HUES48 (cell line): ENCODE results near the gene KRTAP6-2.

Source experiments
- H3K27ac ChIP-seq: one replicate; pipeline ENCODE4 v1.7.0; 2013; ENCODE audit warnings: low read depth, low read length, inconsistent platforms
- H3K27me3 ChIP-seq: 2 replicates; pipeline ENCODE4 v1.6.1; 2013; ENCODE audit warnings: mild to moderate bottlenecking, low read length; ENCODE audit not compliant: control insufficient read depth, insufficient read depth
- H3K36me3 ChIP-seq: 2 replicates; pipeline ENCODE4 v1.6.1; 2013; ENCODE audit warnings: low read length; ENCODE audit not compliant: control insufficient read depth, insufficient read depth
- H3K4me1 ChIP-seq: 2 replicates; pipeline ENCODE4 v1.6.1; 2013; ENCODE audit warnings: mild to moderate bottlenecking, low read length; ENCODE audit not compliant: control insufficient read depth, insufficient read depth
- H3K4me3 ChIP-seq: 2 replicates; pipeline ENCODE4 v1.5.1; 2013; ENCODE audit warnings: mild to moderate bottlenecking, low read depth, low read length
- H3K9ac ChIP-seq: 2 replicates; pipeline ENCODE4 v1.6.1; 2013; ENCODE audit warnings: mild to moderate bottlenecking, low read depth, low read length, moderate library complexity
- H3K9me3 ChIP-seq: 2 replicates; pipeline ENCODE4 v1.6.1; 2013; ENCODE audit warnings: low read length; ENCODE audit not compliant: control insufficient read depth, insufficient read depth

Gene KRTAP6-2

GRCh38 chr21:30616125-30616524 is 17.4 kb upstream of the KRTAP6-2 start, which contains the start of gene KRTAP20-1:
Gene KRTAP20-1 (plus strand): TSS chr21:30616425. CDS start chr21:30616455, 30 bp downstream.
- Histone ChIP-seq H3K36me3 (no peaks in the 10 kb centered on the region), H3K27ac (no peak within 1 kb of the TSS), H3K4me3 (no peak within 1 kb of the TSS), H3K9ac (no peak within 1 kb of the TSS), H3K9me3 (peaks cover 9% of the 10 kb centered on the region; the same call in 1 of the 2 replicates), H3K27me3 (no peaks in the 10 kb centered on the region), H3K4me1 (no peaks in the 10 kb centered on the region)

GRCh38 chr21:30615199-30615598 is 16.5 kb upstream of the KRTAP6-2 start:
- Histone ChIP-seq H3K36me3 (no peaks in the 10 kb centered on the region), H3K9me3 (peaks cover 7% of the 10 kb centered on the region; the same call in 1 of the 2 replicates), H3K4me1 (no peaks in the 10 kb centered on the region), H3K27me3 (no peaks in the 10 kb centered on the region), H3K4me3 (no peak overlapping the region), H3K9ac (no peak overlapping the region), H3K27ac (no peak overlapping the region)

GRCh38 chr21:30613836-30614235 is 15.1 kb upstream of the KRTAP6-2 start, which contains the start of gene KRTAP6-1:
Gene KRTAP6-1 (minus strand): TSS chr21:30613930. CDS start chr21:30613904, 26 bp downstream.
- Histone ChIP-seq H3K27ac (no peak within 1 kb of the TSS), H3K9me3 (peaks cover 7% of the 10 kb centered on the region; the same call in 1 of the 2 replicates)

GRCh38 chr21:30612132-30612531 is 13.4 kb upstream of the KRTAP6-2 start:
- H3K9me3 ChIP-seq, result peaks cover 7% of the 10 kb centered on the region; the same call in 1 of the 2 replicates
- H3K36me3 ChIP-seq, result no peaks in the 10 kb centered on the region
- H3K4me1 ChIP-seq, result no peaks in the 10 kb centered on the region
- no peaks in the 10 kb centered on the region for H3K27me3 ChIP-seq
- H3K4me3 ChIP-seq, result no peak overlapping the region
- H3K9ac ChIP-seq, result no peak overlapping the region
- H3K27ac ChIP-seq, result no peak overlapping the region

More at GRCh38 chr21:30613836-30614235, 15.1 kb upstream of the KRTAP6-2 start, which contains the start of gene KRTAP6-1:
- H3K27me3 ChIP-seq, result no peaks in the 10 kb centered on the region
- H3K4me3 ChIP-seq, result no peak within 1 kb of the TSS
- no peaks in the 10 kb centered on the region for H3K4me1 ChIP-seq
- H3K36me3 ChIP-seq, result no peaks in the 10 kb centered on the region
- no peak within 1 kb of the TSS for H3K9ac ChIP-seq

GRCh38 chr21:30605968-30606367 is 7.3 kb upstream of the KRTAP6-2 start:
- Histone ChIP-seq H3K9ac (no peak overlapping the region), H3K27me3 (no peaks in the 10 kb centered on the region), H3K4me3 (no peak overlapping the region), H3K36me3 (no peaks in the 10 kb centered on the region), H3K4me1 (no peaks in the 10 kb centered on the region), H3K9me3 (0 out of 2 replicates have a peak, but pooled peaks cover under 1% of the 10 kb centered on the region), H3K27ac (no peak overlapping the region)

- no peak within 1 kb of the TSS for H3K9ac ChIP-seq
- no peaks in the 10 kb centered on the region for H3K27me3 ChIP-seq
- H3K4me1 ChIP-seq, result no peaks in the 10 kb centered on the region
- H3K9me3 ChIP-seq, result no peaks in the 10 kb centered on the region; the same call in 1 of the 2 replicates
- H3K4me3 ChIP-seq, result no peak within 1 kb of the TSS
- H3K27ac ChIP-seq, result no peak within 1 kb of the TSS
- H3K36me3 ChIP-seq, result no peaks in the 10 kb centered on the region
Measured at GRCh38 chr21:30600787-30601186, 2.1 kb upstream of the KRTAP6-2 start, which contains the start of gene KRTAP22-1. Gene KRTAP22-1 (plus strand): TSS chr21:30601087.

GRCh38 chr21:30592140-30592539 is 6.6 kb downstream of the KRTAP6-2 start, which contains the start of gene KRTAP6-3:
Gene KRTAP6-3 (plus strand): TSS chr21:30592440. CDS start chr21:30592446, 6 bp downstream.
- Histone ChIP-seq H3K4me1 (no peaks in the 10 kb centered on the region), H3K9me3 (no peaks in the 10 kb centered on the region), H3K27ac (no peak within 1 kb of the TSS), H3K9ac (no peak within 1 kb of the TSS), H3K4me3 (no peak within 1 kb of the TSS), H3K36me3 (no peaks in the 10 kb centered on the region), H3K27me3 (no peaks in the 10 kb centered on the region)

- no peak within 1 kb of the TSS for H3K4me3 ChIP-seq
Measured at GRCh38 chr21:30590297-30590696, 8.4 kb downstream of the KRTAP6-2 start, which contains the start of gene KRTAP22-2. Gene KRTAP22-2 (minus strand): TSS chr21:30590397.

GRCh38 chr21:30582870-30583269 is 15.8 kb downstream of the KRTAP6-2 start:
- Histone ChIP-seq H3K27ac (no peak overlapping the region), H3K9ac (no peak overlapping the region), H3K36me3 (no peaks in the 10 kb centered on the region), H3K27me3 (no peaks in the 10 kb centered on the region), H3K9me3 (no peaks in the 10 kb centered on the region), H3K4me3 (no peak overlapping the region), H3K4me1 (no peaks in the 10 kb centered on the region)

More at GRCh38 chr21:30590297-30590696, 8.4 kb downstream of the KRTAP6-2 start, which contains the start of gene KRTAP22-2:
- no peaks in the 10 kb centered on the region for H3K9me3 ChIP-seq
- no peaks in the 10 kb centered on the region for H3K4me1 ChIP-seq
- no peak within 1 kb of the TSS for H3K9ac ChIP-seq
- H3K27ac ChIP-seq, result no peak within 1 kb of the TSS
- no peaks in the 10 kb centered on the region for H3K36me3 ChIP-seq
- H3K27me3 ChIP-seq, result no peaks in the 10 kb centered on the region

GRCh38 chr21:30580132-30580531 is 18.6 kb downstream of the KRTAP6-2 start:
- Histone ChIP-seq H3K27ac (no peak overlapping the region), H3K27me3 (no peaks in the 10 kb centered on the region), H3K9me3 (no peaks in the 10 kb centered on the region), H3K36me3 (no peaks in the 10 kb centered on the region), H3K4me1 (no peaks in the 10 kb centered on the region), H3K9ac (no peak overlapping the region), H3K4me3 (no peak overlapping the region)

- Histone ChIP-seq H3K9me3 (no peaks in the 10 kb centered on the region), H3K4me3 (no peak overlapping the region), H3K27ac (no peak overlapping the region), H3K27me3 (no peaks in the 10 kb centered on the region), H3K36me3 (no peaks in the 10 kb centered on the region), H3K9ac (no peak overlapping the region), H3K4me1 (no peaks in the 10 kb centered on the region)
Measured at GRCh38 chr21:30579346-30579745, 19.4 kb downstream of the KRTAP6-2 start.
